RKO (cell line): ENCODE data around the gene PINLYP.

ENCODE experiments used
- DNase-seq: peaks from one replicate; pipeline ENCODE4 v3.0.0-alpha.2; 2016; ENCODE audit warnings: low spot score

PINLYP gene

GRCh38 chr19:43548706-43549105 is 26.9 kb upstream of the PINLYP start:
- no peak for DNase-seq

GRCh38 chr19:43551399-43552197 is 24.0 kb upstream of the PINLYP start:
- DNase-seq = no peak

GRCh38 chr19:43552198-43552450 is 23.5 kb upstream of the PINLYP start:
- DNase-seq = no peak

GRCh38 chr19:43552616-43553015 is 23.0 kb upstream of the PINLYP start:
- no peak for DNase-seq

GRCh38 chr19:43553656-43554055 is 21.9 kb upstream of the PINLYP start:
- no peak for DNase-seq

- no peak for DNase-seq
Observed at GRCh38 chr19:43554317-43554895, 21.2 kb upstream of the PINLYP start.

GRCh38 chr19:43555185-43555770 is 20.3 kb upstream of the PINLYP start:
- DNase-seq = peak; percentile 68

- peak; percentile 54 for DNase-seq
Observed at GRCh38 chr19:43560687-43561086, 14.9 kb upstream of the PINLYP start.

GRCh38 chr19:43561139-43561970 is 14.2 kb upstream of the PINLYP start:
- DNase-seq = no peak

- no peak for DNase-seq
Observed at GRCh38 chr19:43562226-43562697, 13.3 kb upstream of the PINLYP start.

GRCh38 chr19:43562698-43563241 is 12.8 kb upstream of the PINLYP start:
- peak; percentile 73 for DNase-seq

- no peak for DNase-seq
Observed at GRCh38 chr19:43563816-43564457, 11.7 kb upstream of the PINLYP start.

- no peak for DNase-seq
Observed at GRCh38 chr19:43564800-43565199, 10.8 kb upstream of the PINLYP start.

GRCh38 chr19:43569657-43570056 is 5.9 kb upstream of the PINLYP start:
- no peak for DNase-seq

GRCh38 chr19:43570174-43570791 is 5.3 kb upstream of the PINLYP start:
- no peak for DNase-seq

GRCh38 chr19:43572171-43572588 is 3.4 kb upstream of the PINLYP start:
- DNase-seq = no peak

GRCh38 chr19:43574424-43575155 is 1.0 kb upstream of the PINLYP start:
- DNase-seq = peak; percentile 91

- DNase-seq = no peak
Observed at GRCh38 chr19:43575955-43576878, 616 bp downstream of the PINLYP start.

GRCh38 chr19:43578787-43579186 is 3.2 kb downstream of the PINLYP start:
- DNase-seq = no peak

- no peak for DNase-seq
Observed at GRCh38 chr19:43581467-43581866, 5.9 kb downstream of the PINLYP start.
